HUES6 (cell line): ENCODE measurements around the gene SPO11.

ENCODE experiments used
- H3K27ac ChIP-seq: 2 replicates; pipeline ENCODE4 v1.7.0; 2013; ENCODE audit warnings: low read depth, mild to moderate bottlenecking, low read length, inconsistent platforms
- H3K27me3 ChIP-seq: 2 replicates; pipeline ENCODE4 v1.6.1; 2013; ENCODE audit warnings: low read length; ENCODE audit not compliant: control insufficient read depth, insufficient read depth
- H3K36me3 ChIP-seq: 2 replicates; pipeline ENCODE4 v1.6.1; 2013; ENCODE audit warnings: low read length; ENCODE audit not compliant: control insufficient read depth, insufficient read depth
- H3K4me1 ChIP-seq: 2 replicates; pipeline ENCODE4 v1.6.1; 2013; ENCODE audit warnings: low read length; ENCODE audit not compliant: control insufficient read depth, insufficient read depth
- H3K4me3 ChIP-seq: 2 replicates; pipeline ENCODE4 v1.5.1; 2013; ENCODE audit warnings: low read depth, low read length
- H3K9ac ChIP-seq: one replicate; pipeline ENCODE4 v1.6.1; 2013; ENCODE audit warnings: mild to moderate bottlenecking, low read length
- H3K9me3 ChIP-seq: 2 replicates; pipeline ENCODE4 v1.6.1; 2013; ENCODE audit warnings: low read depth, low read length; ENCODE audit not compliant: control insufficient read depth, insufficient read depth

Gene SPO11

GRCh38 chr20:57291003-57291402 lies 38.6 kb upstream of the SPO11 start:
- H3K9me3 ChIP-seq, result no peaks in the 10 kb centered on the region
- no peak overlapping the region for H3K4me3 ChIP-seq
- peaks cover 7% of the 10 kb centered on the region; the same call in 1 of the 2 replicates for H3K4me1 ChIP-seq
- H3K36me3 ChIP-seq, result no peaks in the 10 kb centered on the region
- no peak overlapping the region for H3K27ac ChIP-seq
- H3K9ac ChIP-seq, result no peak overlapping the region
- peaks cover 4% of the 10 kb centered on the region for H3K27me3 ChIP-seq

GRCh38 chr20:57291694-57292093 lies 37.9 kb upstream of the SPO11 start:
- no peak overlapping the region for H3K27ac ChIP-seq
- no peaks in the 10 kb centered on the region for H3K36me3 ChIP-seq
- H3K4me1 ChIP-seq, result peaks cover 7% of the 10 kb centered on the region; the same call in 1 of the 2 replicates
- no peak overlapping the region for H3K4me3 ChIP-seq
- no peak overlapping the region for H3K9ac ChIP-seq
- H3K9me3 ChIP-seq, result no peaks in the 10 kb centered on the region
- H3K27me3 ChIP-seq, result peaks cover 3% of the 10 kb centered on the region

DNA sequence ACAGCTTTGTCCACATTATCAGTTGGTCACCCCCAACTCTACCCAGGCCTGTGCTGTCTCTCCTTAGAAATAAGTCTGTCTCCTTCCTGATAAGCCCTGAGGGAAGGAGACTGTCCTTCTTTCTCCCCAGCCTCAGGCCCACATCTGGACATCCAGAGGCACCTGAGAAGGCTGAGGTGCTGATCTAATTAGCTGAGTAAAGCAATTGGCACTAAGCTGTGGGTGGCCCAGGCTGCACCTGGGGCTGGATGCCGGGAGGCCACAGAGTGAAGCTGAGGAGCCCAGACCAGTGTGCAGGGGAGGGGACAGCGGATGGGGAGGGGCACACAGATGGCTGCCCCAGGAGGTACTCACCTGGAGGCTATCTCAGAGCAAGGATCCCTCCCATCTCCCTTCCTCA lies 37.0 kb upstream of the SPO11 start:
- no peaks in the 10 kb centered on the region for H3K36me3 ChIP-seq
- peaks cover 7% of the 10 kb centered on the region; the same call in 1 of the 2 replicates for H3K4me1 ChIP-seq
- no peak overlapping the region for H3K9ac ChIP-seq
- no peak overlapping the region for H3K27ac ChIP-seq
- H3K4me3 ChIP-seq, result no peak overlapping the region
- H3K9me3 ChIP-seq, result no peaks in the 10 kb centered on the region
- H3K27me3 ChIP-seq, result no peaks in the 10 kb centered on the region; the same call in none of the 2 replicates

- H3K27me3 ChIP-seq, result no peaks in the 10 kb centered on the region; the same call in 1 of the 2 replicates
- H3K4me1 ChIP-seq, result peaks cover 4% of the 10 kb centered on the region; the same call in 1 of the 2 replicates
- H3K4me3 ChIP-seq, result no peak overlapping the region
- H3K36me3 ChIP-seq, result no peaks in the 10 kb centered on the region
- H3K9me3 ChIP-seq, result no peaks in the 10 kb centered on the region
- no peak overlapping the region for H3K9ac ChIP-seq
- no peak overlapping the region for H3K27ac ChIP-seq
These were observed 35.6 kb upstream of the SPO11 start for GRCh38 chr20:57293995-57294394.

- H3K4me1 ChIP-seq, result peaks cover 4% of the 10 kb centered on the region; the same call in 1 of the 2 replicates
- no peaks in the 10 kb centered on the region for H3K36me3 ChIP-seq
- no peak overlapping the region for H3K27ac ChIP-seq
- H3K9me3 ChIP-seq, result no peaks in the 10 kb centered on the region
- H3K4me3 ChIP-seq, result no peak overlapping the region
- H3K27me3 ChIP-seq, result no peaks in the 10 kb centered on the region; the same call in 1 of the 2 replicates
- no peak overlapping the region for H3K9ac ChIP-seq
These were observed 35.1 kb upstream of the SPO11 start for GRCh38 chr20:57294550-57294949.

DNA sequence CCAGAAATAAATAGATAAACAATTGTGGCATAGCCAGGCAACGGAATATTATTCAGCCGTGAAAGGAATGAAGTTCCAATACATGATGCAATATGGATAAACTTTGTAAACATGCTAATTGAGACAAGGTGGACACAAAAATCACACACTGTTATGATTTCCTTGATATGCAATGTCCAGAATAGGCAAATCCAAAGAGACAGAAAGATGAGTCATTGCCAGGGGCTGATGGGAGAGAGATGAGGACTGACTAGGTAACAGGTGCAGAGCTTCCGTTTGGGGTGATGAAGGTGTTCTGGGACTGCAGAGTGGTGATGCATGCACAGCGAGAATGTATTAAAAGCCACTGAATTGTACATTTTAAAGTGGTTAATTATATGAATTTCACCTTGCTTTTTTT lies 31.1 kb upstream of the SPO11 start:
- H3K27ac ChIP-seq, result no peak overlapping the region
- no peak overlapping the region for H3K4me3 ChIP-seq
- no peaks in the 10 kb centered on the region for H3K36me3 ChIP-seq
- peaks cover 4% of the 10 kb centered on the region; the same call in 1 of the 2 replicates for H3K4me1 ChIP-seq
- H3K9me3 ChIP-seq, result no peaks in the 10 kb centered on the region
- H3K9ac ChIP-seq, result no peak overlapping the region
- H3K27me3 ChIP-seq, result no peaks in the 10 kb centered on the region

DNA sequence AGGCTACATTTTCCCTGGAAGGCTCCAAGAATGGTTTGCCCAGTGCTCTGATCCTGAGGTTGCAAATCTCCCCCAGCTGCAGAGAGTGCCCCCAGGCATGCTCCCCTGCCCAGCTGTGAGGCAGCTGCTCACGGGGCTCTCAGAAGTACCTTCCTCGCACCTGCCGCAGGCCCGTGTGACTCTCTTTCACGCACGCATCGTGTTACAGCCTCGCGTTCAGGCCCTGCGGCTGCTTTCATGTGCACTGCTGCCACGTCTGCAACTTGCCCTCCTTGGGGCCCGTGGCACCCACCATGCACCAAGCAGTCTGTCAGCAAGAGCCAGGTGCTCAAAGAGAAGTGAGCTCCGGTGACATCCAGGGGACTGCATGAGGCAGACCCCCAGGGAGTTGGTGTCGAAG lies 28.6 kb upstream of the SPO11 start:
- Histone ChIP-seq H3K36me3 (no peaks in the 10 kb centered on the region), H3K9ac (no peak overlapping the region), H3K4me3 (no peak overlapping the region), H3K27me3 (no peaks in the 10 kb centered on the region), H3K27ac (no peak overlapping the region), H3K4me1 (no peaks in the 10 kb centered on the region), H3K9me3 (no peaks in the 10 kb centered on the region)

DNA sequence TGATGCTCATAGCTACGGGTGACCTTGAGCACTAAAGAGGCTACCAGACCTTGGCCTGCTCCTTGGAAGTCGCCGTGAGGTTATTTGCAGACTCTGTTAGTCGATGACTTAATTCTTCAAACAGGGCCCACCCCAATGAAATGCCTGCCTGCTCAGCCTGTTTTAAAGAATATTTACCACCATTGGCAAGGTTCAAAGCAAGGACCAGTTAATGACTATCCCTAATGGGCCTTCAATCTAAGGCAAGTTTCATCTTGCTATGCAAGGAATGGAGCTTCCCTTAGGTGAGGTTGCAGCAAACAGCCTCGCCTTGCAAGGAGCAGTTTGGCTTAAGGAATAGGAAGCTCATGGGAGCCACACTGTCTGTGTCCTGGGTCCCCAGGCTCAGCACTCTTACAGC lies 22.9 kb upstream of the SPO11 start:
- Histone ChIP-seq H3K27me3 (no peaks in the 10 kb centered on the region), H3K9ac (no peak overlapping the region), H3K9me3 (no peaks in the 10 kb centered on the region), H3K27ac (no peak overlapping the region), H3K4me3 (no peak overlapping the region), H3K4me1 (no peaks in the 10 kb centered on the region), H3K36me3 (no peaks in the 10 kb centered on the region)

DNA sequence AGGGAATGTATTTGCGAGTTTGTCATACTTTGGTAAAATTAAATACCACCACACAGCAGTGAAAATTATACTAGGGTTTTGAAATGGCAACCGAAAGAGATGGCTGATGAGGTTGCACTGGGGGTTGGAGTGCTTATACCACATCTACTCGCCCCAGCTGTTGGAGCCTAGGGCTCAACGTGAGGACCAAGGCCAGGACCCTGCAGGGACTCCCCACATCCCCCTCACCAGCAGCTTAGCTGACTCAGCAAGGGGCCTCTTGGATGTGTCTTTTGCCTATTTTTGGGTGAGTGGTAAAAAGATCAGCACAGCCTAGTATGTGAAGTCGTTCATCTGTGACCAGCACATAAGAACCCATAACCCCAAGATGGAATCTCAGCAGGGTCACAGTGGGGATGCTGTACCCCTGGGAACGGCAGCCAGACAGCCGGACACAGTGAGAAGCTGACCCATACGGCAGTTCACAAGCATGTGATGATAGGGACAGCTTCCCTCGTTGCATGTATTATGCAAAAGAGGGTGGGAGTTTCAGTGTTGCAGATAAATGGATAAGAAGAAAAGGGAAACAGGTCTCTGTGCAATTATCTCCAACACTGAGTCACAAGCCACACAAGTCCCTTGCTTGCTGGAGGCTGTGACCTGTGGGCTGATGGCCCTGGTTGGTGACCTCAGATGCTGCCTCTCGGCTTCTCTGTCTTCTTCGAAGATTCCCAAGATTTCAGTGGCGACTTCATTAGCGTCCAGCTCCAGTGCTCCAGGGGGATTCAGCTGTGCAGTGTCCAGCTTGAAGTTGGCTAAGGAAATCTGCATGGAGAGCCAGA lies 20.9 kb upstream of the SPO11 start:
- Histone ChIP-seq H3K27ac (no peak overlapping the region), H3K36me3 (no peaks in the 10 kb centered on the region), H3K4me1 (no peaks in the 10 kb centered on the region), H3K27me3 (peaks cover 4% of the 10 kb centered on the region; the same call in 1 of the 2 replicates), H3K9me3 (no peaks in the 10 kb centered on the region), H3K4me3 (no peak overlapping the region), H3K9ac (no peak overlapping the region)

GRCh38 chr20:57309544-57310115 lies 20.0 kb upstream of the SPO11 start:
- peaks cover 4% of the 10 kb centered on the region; the same call in 1 of the 2 replicates for H3K27me3 ChIP-seq

DNA sequence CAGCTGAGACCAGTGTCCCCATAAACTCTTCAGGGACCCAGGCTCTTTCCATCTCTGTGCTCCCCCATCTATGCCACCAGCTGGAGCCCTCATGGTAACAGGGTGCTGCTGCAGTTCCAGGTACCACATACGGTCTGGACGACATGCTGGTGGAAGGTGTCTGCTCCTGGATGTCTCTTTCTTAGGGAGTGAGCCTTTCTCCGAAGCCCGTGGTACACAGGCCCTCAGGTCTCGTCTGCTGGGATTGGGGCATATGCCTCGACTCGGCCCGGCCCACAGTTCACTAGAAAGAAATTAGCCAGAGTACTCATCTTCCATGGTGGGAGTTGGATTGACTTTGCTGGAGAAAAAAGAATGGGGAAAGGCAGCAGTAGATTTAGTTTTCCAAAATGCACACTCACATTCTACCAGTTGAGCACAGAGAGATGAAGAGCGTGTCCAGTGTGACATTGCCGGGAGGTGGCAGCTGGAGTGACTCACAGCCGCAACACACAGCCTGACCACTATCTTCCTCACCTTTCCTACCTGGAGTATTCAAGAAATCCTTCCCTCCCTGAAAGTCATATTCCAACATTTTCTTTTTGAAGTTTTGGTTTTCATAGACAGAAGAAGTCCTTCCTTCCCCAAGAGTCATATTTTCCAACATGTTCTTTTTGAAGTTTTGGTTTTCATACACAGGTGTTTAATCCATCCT lies 18.6 kb upstream of the SPO11 start:
- Histone ChIP-seq H3K4me3 (no peak overlapping the region), H3K4me1 (no peaks in the 10 kb centered on the region), H3K27ac (no peak overlapping the region), H3K9me3 (no peaks in the 10 kb centered on the region), H3K36me3 (no peaks in the 10 kb centered on the region), H3K27me3 (peaks cover 4% of the 10 kb centered on the region; the same call in 1 of the 2 replicates), H3K9ac (no peak overlapping the region)

More at GRCh38 chr20:57309544-57310115, 20.0 kb upstream of the SPO11 start:
- H3K27ac ChIP-seq, result no peak overlapping the region
- H3K9me3 ChIP-seq, result no peaks in the 10 kb centered on the region
- no peaks in the 10 kb centered on the region for H3K36me3 ChIP-seq
- H3K9ac ChIP-seq, result no peak overlapping the region
- H3K4me3 ChIP-seq, result no peak overlapping the region
- H3K4me1 ChIP-seq, result no peaks in the 10 kb centered on the region
